ENCODE measurements around the gene ALLC. TPM values are rescaled to one million over a fixed set of nuclear protein-coding genes. Genes with fewer than 3 reads are reported as not detected.

ALLC gene
- total RNA-seq, 2 donors from 2014 or later, result not detected

- TF ChIP-seq CTCF (conservative IDR thresholded peaks at IDR 0.05), result no peak
- Histone ChIP-seq H3K9ac (ENCODE audit: extremely low read depth, low read length, poor library complexity, severe bottlenecking) (no peak overlapping the region), H3K27ac (ENCODE audit: low read depth, low read length) (no peak overlapping the region), H3K36me3 (ENCODE audit: control insufficient read depth, insufficient read depth, low read length) (no peaks in the 10 kb centered on the region), H3K4me3 (ENCODE audit: low read length) (no peak overlapping the region), H3K9me3 (ENCODE audit: control insufficient read depth, low read length) (no peaks in the 10 kb centered on the region), H3K4me1 (ENCODE audit: control insufficient read depth, insufficient read depth, low read length) (no peaks in the 10 kb centered on the region), H3K27me3 (ENCODE audit: control insufficient read depth, insufficient read depth, low read length, poor library complexity, severe bottlenecking) (no peaks in the 10 kb centered on the region)
- no peak overlapping the region for H3K4me3 Mint-ChIP-seq
- H3K4me1 Mint-ChIP-seq, result no peaks in the 10 kb centered on the region
- H3K36me3 Mint-ChIP-seq (ENCODE audit: low read depth), result no peaks in the 10 kb centered on the region
- H3K9me3 Mint-ChIP-seq, result no peaks in the 10 kb centered on the region
- peaks cover 5% of the 10 kb centered on the region for H3K27me3 Mint-ChIP-seq (ENCODE audit: insufficient read depth)
- DNase-seq, result no peak
- H3K27ac Mint-ChIP-seq, result no peak overlapping the region
- 89 to 90% methylated on average over 6 to 12 of the region's 12 CpGs for WGBS, 2 experiments (ENCODE audit: insufficient coverage in 1 of 2, insufficient read length in 1 of 2)
Observed at GRCh38 chr2:3745920-3746319, 87.9 kb downstream of the ALLC start.

DNA sequence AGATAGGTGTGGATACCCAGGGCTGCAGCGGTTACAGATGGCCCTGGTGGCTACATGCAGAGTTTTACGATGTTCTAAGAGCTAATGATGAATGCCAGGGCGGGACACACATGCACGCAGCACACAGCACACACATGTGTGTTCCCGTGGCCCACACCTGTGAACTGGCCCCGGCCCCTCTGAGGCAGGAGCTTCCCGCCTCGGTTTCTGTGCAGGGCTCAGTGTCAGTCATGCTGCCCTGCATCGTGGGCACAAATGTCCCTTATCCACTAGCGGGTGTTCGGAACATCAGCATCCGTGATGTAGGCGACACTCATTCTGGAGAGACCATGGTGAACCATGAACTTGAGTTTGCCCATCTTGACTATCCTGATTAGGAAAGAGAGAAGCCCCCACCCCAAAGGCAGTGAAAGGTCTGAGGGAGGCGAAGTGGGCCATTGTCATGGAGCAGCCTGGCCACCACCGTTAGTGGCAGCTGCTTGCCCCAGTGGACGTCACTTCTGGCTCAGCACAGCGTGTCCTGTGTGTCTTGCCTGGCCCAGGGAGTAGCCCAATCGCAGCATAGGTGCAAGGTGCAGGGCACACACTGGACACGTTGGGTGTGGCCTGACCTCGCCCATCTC lies 89.1 kb downstream of the ALLC start:
- no peaks in the 10 kb centered on the region for H3K4me1 Mint-ChIP-seq

DNA sequence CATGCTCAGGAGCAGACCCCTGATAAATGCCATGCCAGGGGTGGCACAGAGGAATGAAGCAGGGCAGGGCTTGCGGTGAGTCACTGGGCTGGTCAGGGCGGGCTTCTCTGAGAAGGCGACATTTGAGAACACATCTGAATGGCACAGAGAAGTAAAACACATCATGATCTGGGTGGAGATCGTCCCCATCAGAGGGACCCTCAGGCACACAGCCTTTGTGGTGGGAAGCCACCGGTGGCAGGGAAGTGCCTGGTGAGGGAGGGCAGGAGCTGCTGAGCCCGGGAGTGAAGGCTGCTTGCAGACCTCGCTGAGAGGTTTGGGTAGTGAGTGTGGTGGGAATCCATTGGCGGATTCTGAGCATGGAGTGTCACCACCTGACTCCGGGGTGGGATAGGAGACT lies 89.8 kb downstream of the ALLC start:
- H3K27me3 ChIP-seq (ENCODE audit: control insufficient read depth, insufficient read depth, low read length, poor library complexity, severe bottlenecking), result no peaks in the 10 kb centered on the region
- H3K9me3 Mint-ChIP-seq, result no peaks in the 10 kb centered on the region
- H3K4me3 ChIP-seq (ENCODE audit: low read length), result no peak overlapping the region
- H3K9ac ChIP-seq (ENCODE audit: extremely low read depth, low read length, poor library complexity, severe bottlenecking), result no peak overlapping the region
- no peak overlapping the region for H3K27ac ChIP-seq (ENCODE audit: low read depth, low read length)
- no peaks in the 10 kb centered on the region for H3K4me1 ChIP-seq (ENCODE audit: control insufficient read depth, insufficient read depth, low read length)
- H3K9me3 ChIP-seq (ENCODE audit: control insufficient read depth, low read length), result no peaks in the 10 kb centered on the region
- H3K4me1 Mint-ChIP-seq, result no peaks in the 10 kb centered on the region
- H3K27ac Mint-ChIP-seq, result no peak overlapping the region
- H3K36me3 Mint-ChIP-seq (ENCODE audit: low read depth), result no peaks in the 10 kb centered on the region
- DNase-seq, result peak; percentile 27
- TF ChIP-seq CTCF (conservative IDR thresholded peaks at IDR 0.05), result no peak
- H3K27me3 Mint-ChIP-seq (ENCODE audit: insufficient read depth), result peaks cover 5% of the 10 kb centered on the region
- 88 to 90% methylated on average over 2 to 9 of the region's 9 CpGs for WGBS, 2 experiments (ENCODE audit: insufficient coverage in 1 of 2, insufficient read length in 1 of 2)
- H3K4me3 Mint-ChIP-seq, result no peak overlapping the region
- H3K36me3 ChIP-seq (ENCODE audit: control insufficient read depth, insufficient read depth, low read length), result no peaks in the 10 kb centered on the region

More for the DNA sequence above, 89.1 kb downstream of the ALLC start:
- H3K27me3 Mint-ChIP-seq (ENCODE audit: insufficient read depth), result peaks cover 5% of the 10 kb centered on the region
- no peak overlapping the region for H3K27ac Mint-ChIP-seq
- Histone ChIP-seq H3K4me1 (ENCODE audit: control insufficient read depth, insufficient read depth, low read length) (no peaks in the 10 kb centered on the region), H3K27me3 (ENCODE audit: control insufficient read depth, insufficient read depth, low read length, poor library complexity, severe bottlenecking) (no peaks in the 10 kb centered on the region), H3K27ac (ENCODE audit: low read depth, low read length) (no peak overlapping the region), H3K9ac (ENCODE audit: extremely low read depth, low read length, poor library complexity, severe bottlenecking) (no peak overlapping the region), H3K4me3 (ENCODE audit: low read length) (no peak overlapping the region), H3K9me3 (ENCODE audit: control insufficient read depth, low read length) (no peaks in the 10 kb centered on the region), H3K36me3 (ENCODE audit: control insufficient read depth, insufficient read depth, low read length) (no peaks in the 10 kb centered on the region)
- DNase-seq, result peak; percentile 24
- no peaks in the 10 kb centered on the region for H3K36me3 Mint-ChIP-seq (ENCODE audit: low read depth)
- no peaks in the 10 kb centered on the region for H3K9me3 Mint-ChIP-seq
- WGBS, 2 experiments (ENCODE audit: insufficient coverage in 1 of 2, insufficient read length in 1 of 2), result 89 to 91% methylated on average over 14 to 20 of the region's 20 CpGs
- H3K4me3 Mint-ChIP-seq, result no peak overlapping the region
- no peak for TF ChIP-seq CTCF (conservative IDR thresholded peaks at IDR 0.05)

Measured in endodermal cell (in vitro differentiated cells).